WTC11 (cell line): ENCODE measurements around the gene FOXF2. TPM values are rescaled to one million over a fixed set of nuclear protein-coding genes. Genes with fewer than 3 reads are reported as not detected.

ENCODE experiments used
- ATAC-seq: fragments of 200-7000 bp; cut with Tn5 transposase; 2 replicates; pipeline ENCODE4 v1.10.0; 2021; ENCODE audit warnings: mild to moderate bottlenecking, moderate library complexity
- CTCF ChIA-PET: fragments of 300-600 bp; sonication (Branson Sonifier 250); formaldehyde crosslinking; loops from one replicate; lab custom pipeline; 2021; ENCODE audit warnings: antibody characterized with exemption; lab: Charles Lee
- POLR2A ChIA-PET: fragments of 350-600 bp; sonication (Branson Sonifier 250); formaldehyde crosslinking; loops from one replicate; lab custom pipeline; 2021; ENCODE audit warnings: antibody characterized with exemption; lab: Charles Lee
- DNase-seq: peaks from one replicate; pipeline ENCODE4 v3.0.0; 2021; ENCODE audit warnings: low spot score
- H3K27ac Mint-ChIP-seq: 2 replicates; pipeline ENCODE4 v1.8.0; 2021; ENCODE audit warnings: mixed read lengths
- H3K27me3 Mint-ChIP-seq: 2 replicates; pipeline ENCODE4 v1.8.0; 2021; ENCODE audit warnings: low read depth, mild to moderate bottlenecking, moderate library complexity, mixed read lengths
- H3K36me3 Mint-ChIP-seq: 2 replicates; pipeline ENCODE4 v1.8.0; 2021; ENCODE audit warnings: mixed read lengths
- H3K4me1 Mint-ChIP-seq: 2 replicates; pipeline ENCODE4 v1.8.0; 2022; ENCODE audit warnings: mixed read lengths
- H3K4me3 Mint-ChIP-seq: 2 replicates; pipeline ENCODE4 v1.8.0; 2021; ENCODE audit warnings: mild to moderate bottlenecking, moderate library complexity, mixed read lengths
- H3K9me3 Mint-ChIP-seq: 2 replicates; pipeline ENCODE4 v1.8.0; 2021; ENCODE audit warnings: mixed read lengths
- CBFB ChIP-seq: sonication (generic); formaldehyde crosslinking; IDR thresholded peaks from 2 replicates; pipeline ENCODE4 v1.8.1; 2022; ENCODE audit warnings: mild to moderate bottlenecking, low read depth, missing genetic modification reagents
- FOXP1 ChIP-seq: sonication (generic); formaldehyde crosslinking; IDR thresholded peaks from 2 replicates; pipeline ENCODE4 v1.8.0; 2022; ENCODE audit warnings: missing genetic modification reagents, mild to moderate bottlenecking, moderate library complexity, borderline replicate concordance
- HMGA2 ChIP-seq: fragments of 250-450 bp; sonication (Bioruptor Pico); IDR thresholded peaks from 2 replicates; pipeline ENCODE4 v1.4.0; 2021; ENCODE audit warnings: mild to moderate bottlenecking, moderate library complexity
- IRF1 ChIP-seq: sonication (generic); formaldehyde crosslinking; IDR thresholded peaks from 2 replicates; pipeline ENCODE4 v1.8.0; 2023; ENCODE audit warnings: missing genetic modification reagents
- IRF2 ChIP-seq: sonication (generic); formaldehyde crosslinking; IDR thresholded peaks from 2 replicates; pipeline ENCODE4 v1.8.0; 2022; ENCODE audit warnings: low read depth, missing genetic modification reagents, borderline replicate concordance
- MXD4 ChIP-seq: fragments of 250-450 bp; sonication (Bioruptor Pico); IDR thresholded peaks from 2 replicates; pipeline ENCODE4 v1.8.0; 2021; ENCODE audit warnings: mild to moderate bottlenecking, moderate library complexity, borderline replicate concordance
- NFYB ChIP-seq: sonication (generic); formaldehyde crosslinking; conservative IDR thresholded peaks from 2 replicates; pipeline ENCODE4 v1.8.0; 2022; ENCODE audit warnings: low read depth, missing genetic modification reagents
- SMAD4 ChIP-seq: sonication (generic); formaldehyde crosslinking; IDR thresholded peaks from 2 replicates; pipeline ENCODE4 v1.8.0; 2022; ENCODE audit warnings: mild to moderate bottlenecking, missing genetic modification reagents
- SOX15 ChIP-seq: fragments of 250-450 bp; sonication (Bioruptor Pico); IDR thresholded peaks from 2 replicates; pipeline ENCODE4 v1.9.0; 2021; ENCODE audit warnings: mild to moderate bottlenecking
- SP1 ChIP-seq: sonication (generic); formaldehyde crosslinking; conservative IDR thresholded peaks from 2 replicates; pipeline ENCODE4 v1.8.1; 2022; ENCODE audit warnings: missing genetic modification reagents
- TCF7 ChIP-seq: sonication (generic); formaldehyde crosslinking; IDR thresholded peaks from 2 replicates; pipeline ENCODE4 v1.8.0; 2022; ENCODE audit warnings: mild to moderate bottlenecking, low read depth, missing genetic modification reagents, moderate library complexity
- TEAD4 ChIP-seq: sonication (generic); formaldehyde crosslinking; IDR thresholded peaks from 2 replicates; pipeline ENCODE4 v1.8.0; 2022; ENCODE audit warnings: mild to moderate bottlenecking, missing genetic modification reagents
- ZNF219 ChIP-seq: sonication (generic); formaldehyde crosslinking; IDR thresholded peaks from 2 replicates; pipeline ENCODE4 v1.8.0; 2023; ENCODE audit warnings: missing genetic modification reagents, mild to moderate bottlenecking, borderline replicate concordance
- ZNF317 ChIP-seq: sonication (generic); formaldehyde crosslinking; IDR thresholded peaks from 2 replicates; pipeline ENCODE4 v1.8.1; 2023; ENCODE audit warnings: low read depth, mild to moderate bottlenecking, moderate library complexity, missing genetic modification reagents, borderline replicate concordance
- ZNF416 ChIP-seq: fragments of 250-450 bp; sonication (Bioruptor Pico); IDR thresholded peaks from 2 replicates; pipeline ENCODE4 v1.9.0; 2021; ENCODE audit warnings: mild to moderate bottlenecking, inconsistent platforms
- ZNF671 ChIP-seq: fragments of 250-450 bp; sonication (Bioruptor Pico); IDR thresholded peaks from 2 replicates; pipeline ENCODE4 v1.8.0; 2021; ENCODE audit warnings: mild to moderate bottlenecking
- total RNA-seq: library from RNA; stranded (reverse); gene quantifications from 3 replicates; pipeline ENCODE4 v1.2.3, GENCODE V29; 2021
- TF ChIP-seq, protein P1 (sequence below): sonication (generic); formaldehyde crosslinking; IDR thresholded peaks from 2 replicates; pipeline ENCODE4 v1.8.0; 2022; ENCODE audit warnings: mild to moderate bottlenecking, missing genetic modification reagents
- TF ChIP-seq, protein P2 (sequence below): fragments of 250-450 bp; sonication (Bioruptor Pico); conservative IDR thresholded peaks from 2 replicates; pipeline ENCODE4 v1.9.0; 2021; ENCODE audit warnings: mild to moderate bottlenecking
- TF ChIP-seq, protein P3 (sequence below): sonication (generic); formaldehyde crosslinking; IDR thresholded peaks from 2 replicates; pipeline ENCODE4 v1.8.1; 2023; ENCODE audit warnings: mild to moderate bottlenecking, missing genetic modification reagents, moderate library complexity
- TF ChIP-seq, protein P4 (sequence below): sonication (generic); formaldehyde crosslinking; IDR thresholded peaks from 2 replicates; pipeline ENCODE4 v1.8.1; 2022; ENCODE audit warnings: low read depth, missing genetic modification reagents, borderline replicate concordance
- TF ChIP-seq, protein P5 (sequence below): sonication (generic); formaldehyde crosslinking; IDR thresholded peaks from 2 replicates; pipeline ENCODE4 v1.8.0; 2023; ENCODE audit warnings: mild to moderate bottlenecking, missing genetic modification reagents

Gene FOXF2
- total RNA-seq, 1 experiment from 2014 or later, result 0.11 TPM

- TF ChIP-seq SMAD4 (CRISPR knock-in tag) (no peak), TEAD4 (CRISPR knock-in tag) (no peak), SOX15 (CRISPR knock-in tag) (no peak), FOXP1 (no peak), ZNF317 (CRISPR knock-in tag) (no peak), CBFB (CRISPR knock-in tag) (no peak), ZNF671 (CRISPR knock-in tag) (no peak), SP1 (no peak), HMGA2 (CRISPR knock-in tag) (no peak), NFYB (no peak)
- TF ChIP-seq, protein P1, sequence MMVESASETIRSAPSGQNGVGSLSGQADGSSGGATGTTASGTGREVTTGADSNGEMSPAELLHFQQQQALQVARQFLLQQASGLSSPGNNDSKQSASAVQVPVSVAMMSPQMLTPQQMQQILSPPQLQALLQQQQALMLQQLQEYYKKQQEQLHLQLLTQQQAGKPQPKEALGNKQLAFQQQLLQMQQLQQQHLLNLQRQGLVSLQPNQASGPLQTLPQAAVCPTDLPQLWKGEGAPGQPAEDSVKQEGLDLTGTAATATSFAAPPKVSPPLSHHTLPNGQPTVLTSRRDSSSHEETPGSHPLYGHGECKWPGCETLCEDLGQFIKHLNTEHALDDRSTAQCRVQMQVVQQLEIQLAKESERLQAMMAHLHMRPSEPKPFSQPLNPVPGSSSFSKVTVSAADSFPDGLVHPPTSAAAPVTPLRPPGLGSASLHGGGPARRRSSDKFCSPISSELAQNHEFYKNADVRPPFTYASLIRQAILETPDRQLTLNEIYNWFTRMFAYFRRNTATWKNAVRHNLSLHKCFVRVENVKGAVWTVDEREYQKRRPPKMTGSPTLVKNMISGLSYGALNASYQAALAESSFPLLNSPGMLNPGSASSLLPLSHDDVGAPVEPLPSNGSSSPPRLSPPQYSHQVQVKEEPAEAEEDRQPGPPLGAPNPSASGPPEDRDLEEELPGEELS (CRISPR knock-in tag), result no peak
- TF ChIP-seq, protein P2, sequence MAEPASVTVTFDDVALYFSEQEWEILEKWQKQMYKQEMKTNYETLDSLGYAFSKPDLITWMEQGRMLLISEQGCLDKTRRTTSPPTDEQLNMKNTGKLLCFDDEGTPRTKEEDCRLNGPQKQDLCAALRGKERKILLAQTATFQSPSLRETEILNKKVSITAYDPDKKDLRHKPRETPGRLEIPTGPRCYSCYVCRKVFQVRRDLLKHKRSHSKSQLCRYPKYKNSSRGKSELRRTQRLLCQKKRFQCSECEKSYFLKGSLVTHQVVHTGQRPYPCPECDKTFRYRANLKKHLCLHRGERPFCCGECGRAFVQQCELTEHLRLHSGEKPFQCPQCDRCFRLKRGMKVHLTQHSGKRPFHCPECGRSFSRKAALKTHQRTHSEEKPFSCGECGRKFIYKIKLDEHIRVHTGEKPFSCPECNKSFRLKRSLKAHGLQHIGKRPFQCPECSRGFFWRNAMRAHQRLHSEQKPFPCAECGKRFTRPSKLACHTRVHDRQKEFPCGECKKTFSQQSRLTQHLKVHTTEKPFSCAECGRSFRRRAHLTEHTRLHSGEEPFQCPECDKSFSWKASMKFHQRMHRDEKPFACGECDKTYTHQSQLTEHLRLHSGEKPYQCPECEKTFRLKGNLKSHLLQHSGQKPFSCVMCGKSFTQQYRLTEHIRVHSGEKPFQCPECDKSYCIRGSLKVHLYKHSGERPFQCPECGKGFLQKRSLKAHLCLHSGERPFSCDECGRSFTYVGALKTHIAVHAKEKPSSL (CRISPR knock-in tag), result no peak
- TF ChIP-seq, protein P3, sequence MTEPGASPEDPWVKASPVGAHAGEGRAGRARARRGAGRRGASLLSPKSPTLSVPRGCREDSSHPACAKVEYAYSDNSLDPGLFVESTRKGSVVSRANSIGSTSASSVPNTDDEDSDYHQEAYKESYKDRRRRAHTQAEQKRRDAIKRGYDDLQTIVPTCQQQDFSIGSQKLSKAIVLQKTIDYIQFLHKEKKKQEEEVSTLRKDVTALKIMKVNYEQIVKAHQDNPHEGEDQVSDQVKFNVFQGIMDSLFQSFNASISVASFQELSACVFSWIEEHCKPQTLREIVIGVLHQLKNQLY (CRISPR knock-in tag), result no peak
Observed at GRCh38 chr6:1362643-1363042, 26.7 kb upstream of the FOXF2 start (continued).

- TF ChIP-seq MXD4 (CRISPR knock-in tag) (no peak), TCF7 (CRISPR knock-in tag) (no peak), IRF1 (CRISPR knock-in tag) (no peak), SMAD4 (CRISPR knock-in tag) (no peak), ZNF219 (CRISPR knock-in tag) (no peak), IRF2 (CRISPR knock-in tag) (no peak), ZNF416 (no peak)
- TF ChIP-seq, protein P4, sequence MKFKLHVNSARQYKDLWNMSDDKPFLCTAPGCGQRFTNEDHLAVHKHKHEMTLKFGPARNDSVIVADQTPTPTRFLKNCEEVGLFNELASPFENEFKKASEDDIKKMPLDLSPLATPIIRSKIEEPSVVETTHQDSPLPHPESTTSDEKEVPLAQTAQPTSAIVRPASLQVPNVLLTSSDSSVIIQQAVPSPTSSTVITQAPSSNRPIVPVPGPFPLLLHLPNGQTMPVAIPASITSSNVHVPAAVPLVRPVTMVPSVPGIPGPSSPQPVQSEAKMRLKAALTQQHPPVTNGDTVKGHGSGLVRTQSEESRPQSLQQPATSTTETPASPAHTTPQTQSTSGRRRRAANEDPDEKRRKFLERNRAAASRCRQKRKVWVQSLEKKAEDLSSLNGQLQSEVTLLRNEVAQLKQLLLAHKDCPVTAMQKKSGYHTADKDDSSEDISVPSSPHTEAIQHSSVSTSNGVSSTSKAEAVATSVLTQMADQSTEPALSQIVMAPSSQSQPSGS (CRISPR knock-in tag), result no peak
- TF ChIP-seq, protein P5, sequence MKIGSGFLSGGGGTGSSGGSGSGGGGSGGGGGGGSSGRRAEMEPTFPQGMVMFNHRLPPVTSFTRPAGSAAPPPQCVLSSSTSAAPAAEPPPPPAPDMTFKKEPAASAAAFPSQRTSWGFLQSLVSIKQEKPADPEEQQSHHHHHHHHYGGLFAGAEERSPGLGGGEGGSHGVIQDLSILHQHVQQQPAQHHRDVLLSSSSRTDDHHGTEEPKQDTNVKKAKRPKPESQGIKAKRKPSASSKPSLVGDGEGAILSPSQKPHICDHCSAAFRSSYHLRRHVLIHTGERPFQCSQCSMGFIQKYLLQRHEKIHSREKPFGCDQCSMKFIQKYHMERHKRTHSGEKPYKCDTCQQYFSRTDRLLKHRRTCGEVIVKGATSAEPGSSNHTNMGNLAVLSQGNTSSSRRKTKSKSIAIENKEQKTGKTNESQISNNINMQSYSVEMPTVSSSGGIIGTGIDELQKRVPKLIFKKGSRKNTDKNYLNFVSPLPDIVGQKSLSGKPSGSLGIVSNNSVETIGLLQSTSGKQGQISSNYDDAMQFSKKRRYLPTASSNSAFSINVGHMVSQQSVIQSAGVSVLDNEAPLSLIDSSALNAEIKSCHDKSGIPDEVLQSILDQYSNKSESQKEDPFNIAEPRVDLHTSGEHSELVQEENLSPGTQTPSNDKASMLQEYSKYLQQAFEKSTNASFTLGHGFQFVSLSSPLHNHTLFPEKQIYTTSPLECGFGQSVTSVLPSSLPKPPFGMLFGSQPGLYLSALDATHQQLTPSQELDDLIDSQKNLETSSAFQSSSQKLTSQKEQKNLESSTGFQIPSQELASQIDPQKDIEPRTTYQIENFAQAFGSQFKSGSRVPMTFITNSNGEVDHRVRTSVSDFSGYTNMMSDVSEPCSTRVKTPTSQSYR (CRISPR knock-in tag), result no peak
- DNase-seq, result no peak
- Mint-ChIP-seq H3K9me3 (peaks cover 8% of the 10 kb centered on the region), H3K4me1 (peaks cover 10% of the 10 kb centered on the region), H3K27me3 (peaks cover 7% of the 10 kb centered on the region), H3K4me3 (no peak overlapping the region), H3K36me3 (no peaks in the 10 kb centered on the region), H3K27ac (no peak overlapping the region)
- CTCF ChIA-PET, result interaction anchor here (0.6 to 1.4 kb wide), 3 partner anchors 15 to 162 kb away, joined by 3 to 5 read pairs (median 4); no protein-coding TSS in a partner anchor
- ATAC-seq, result no peak
- POLR2A ChIA-PET, result no interaction called here
Observed at GRCh38 chr6:1363298-1363697, 26.1 kb upstream of the FOXF2 start.
